ENCODE results near the gene CIROP.

The CIROP gene

DNA sequence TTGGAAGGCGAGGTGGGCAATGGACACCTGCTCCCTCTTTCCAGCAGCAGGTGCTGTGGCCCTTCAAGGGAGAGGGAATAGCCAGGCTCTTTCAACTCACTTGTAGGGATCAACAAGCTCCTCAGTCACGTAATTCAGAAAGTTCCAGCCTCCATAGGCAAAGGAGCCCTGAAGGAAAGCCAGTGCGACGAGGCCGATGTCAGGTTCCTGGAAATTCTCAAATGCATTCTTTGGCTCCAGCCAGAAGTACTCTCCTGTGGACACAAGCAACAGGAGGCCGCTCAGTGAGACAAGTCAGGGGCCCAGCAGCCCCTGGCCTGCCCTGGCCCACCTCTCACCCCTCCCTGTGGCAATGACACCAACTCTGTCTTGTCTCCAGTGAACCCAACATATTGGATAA is 35.6 kb upstream of the CIROP start:
- H3K23ac ChIP-seq (ENCODE audit: low read length), result no peak overlapping the region
- H4K8ac ChIP-seq (ENCODE audit: low read depth, low read length), result peak overlapping the region; percentile 43
- H3K4me2 ChIP-seq (ENCODE audit: low read length), result no peak overlapping the region
- peak overlapping the region; percentile 32 for H4K12ac ChIP-seq (ENCODE audit: low read depth, low read length)
- no peaks in the 10 kb centered on the region for H3K9me3 ChIP-seq (ENCODE audit: insufficient read depth, low read depth, low read length)
- no peak overlapping the region for H2BK12ac ChIP-seq (ENCODE audit: low read length)
- peak overlapping the region; percentile 68 for H2BK5ac ChIP-seq (ENCODE audit: low read depth, low read length, poor library complexity)
- H4K91ac ChIP-seq (ENCODE audit: low read depth, low read length), result no peak overlapping the region
- no peak overlapping the region for H3K14ac ChIP-seq (ENCODE audit: low read length)
- H2AFZ ChIP-seq (ENCODE audit: insufficient read depth, low read length, poor library complexity), result no peak overlapping the region
- peak overlapping the region; percentile 30 for H3K27ac ChIP-seq (ENCODE audit: low read depth, low read length)
- H3K4me1 ChIP-seq (ENCODE audit: control insufficient read depth in 1 of 2, insufficient read depth in 2 of 2, low read length in 2 of 2), result peaks cover 13% of the 10 kb centered on the region in 2 experiments
- no peak overlapping the region for H3K4ac ChIP-seq (ENCODE audit: low read depth, low read length)
- no CpG with 5 or more reads among the region's 6 CpGs for WGBS (ENCODE audit: extremely low coverage, insufficient coverage, insufficient read length)
- H3K27me3 ChIP-seq (ENCODE audit: insufficient read depth, low read length), result no peaks in the 10 kb centered on the region
- no peak overlapping the region for H2AK5ac ChIP-seq (ENCODE audit: low read length)
- no peak overlapping the region for H3K4me3 ChIP-seq (ENCODE audit: low read depth, low read length)
- H3K79me2 ChIP-seq (ENCODE audit: control insufficient read depth, insufficient read depth, low read length, poor library complexity), result no peaks in the 10 kb centered on the region
- DNase-seq, result no peak
- peak overlapping the region; percentile 33 for H2BK120ac ChIP-seq (ENCODE audit: insufficient read depth, low read length, poor library complexity)
- H3K36me3 ChIP-seq (ENCODE audit: control insufficient read depth in 1 of 2, insufficient read depth in 2 of 2, low read length in 2 of 2), result peaks cover 34 to 37% of the 10 kb centered on the region in 2 experiments
- peaks cover 4% of the 10 kb centered on the region for H3K79me1 ChIP-seq (ENCODE audit: low read length)
- H3K18ac ChIP-seq (ENCODE audit: low read length), result no peak overlapping the region
- H3K9ac ChIP-seq (ENCODE audit: low read length), result no peak overlapping the region

DNA sequence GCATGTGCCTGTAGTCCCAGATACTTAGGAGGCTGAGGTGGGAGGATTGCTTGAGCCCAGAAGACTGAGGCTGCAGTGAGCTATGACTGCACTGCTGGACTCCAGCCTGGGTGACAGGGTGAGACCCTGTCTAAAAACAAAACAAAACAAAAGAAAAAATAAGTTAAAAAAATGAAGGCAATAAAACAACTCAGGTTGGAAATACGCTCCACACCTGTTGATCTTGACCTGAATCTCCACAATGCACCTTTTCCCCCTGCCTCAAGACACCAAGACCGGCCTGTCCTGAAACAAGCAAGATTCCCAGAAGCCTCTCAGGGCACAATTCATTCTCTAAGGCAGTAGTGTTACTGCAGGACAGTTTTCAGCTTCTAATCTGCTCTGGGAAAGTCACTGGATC is 35.1 kb upstream of the CIROP start:
- no peak overlapping the region for H3K14ac ChIP-seq (ENCODE audit: low read length)
- H3K18ac ChIP-seq (ENCODE audit: low read length), result no peak overlapping the region
- H3K27ac ChIP-seq (ENCODE audit: low read depth, low read length), result no peak overlapping the region
- no peaks in the 10 kb centered on the region for H3K9me3 ChIP-seq (ENCODE audit: insufficient read depth, low read depth, low read length)
- DNase-seq, result no peak
- no peak overlapping the region for H3K9ac ChIP-seq (ENCODE audit: low read length)
- no peaks in the 10 kb centered on the region for H3K79me2 ChIP-seq (ENCODE audit: control insufficient read depth, insufficient read depth, low read length, poor library complexity)
- H3K4me3 ChIP-seq (ENCODE audit: low read depth, low read length), result no peak overlapping the region
- no peak overlapping the region for H3K23ac ChIP-seq (ENCODE audit: low read length)
- H2BK5ac ChIP-seq (ENCODE audit: low read depth, low read length, poor library complexity), result no peak overlapping the region
- peaks cover 34 to 37% of the 10 kb centered on the region in 2 experiments for H3K36me3 ChIP-seq (ENCODE audit: control insufficient read depth in 1 of 2, insufficient read depth in 2 of 2, low read length in 2 of 2)
- no peak overlapping the region for H4K12ac ChIP-seq (ENCODE audit: low read depth, low read length)
- H3K4me1 ChIP-seq (ENCODE audit: control insufficient read depth in 1 of 2, insufficient read depth in 2 of 2, low read length in 2 of 2), result peaks cover 13% of the 10 kb centered on the region in 2 experiments
- H3K4me2 ChIP-seq (ENCODE audit: low read length), result no peak overlapping the region
- no peaks in the 10 kb centered on the region for H3K27me3 ChIP-seq (ENCODE audit: insufficient read depth, low read length)
- WGBS (ENCODE audit: extremely low coverage, insufficient coverage, insufficient read length), result no CpG with 5 or more reads among the region's 2 CpGs
- no peak overlapping the region for H3K4ac ChIP-seq (ENCODE audit: low read depth, low read length)
- H4K91ac ChIP-seq (ENCODE audit: low read depth, low read length), result no peak overlapping the region
- no peak overlapping the region for H2BK120ac ChIP-seq (ENCODE audit: insufficient read depth, low read length, poor library complexity)
- peaks cover 2% of the 10 kb centered on the region for H3K79me1 ChIP-seq (ENCODE audit: low read length)
- H2BK12ac ChIP-seq (ENCODE audit: low read length), result no peak overlapping the region
- H2AFZ ChIP-seq (ENCODE audit: insufficient read depth, low read length, poor library complexity), result no peak overlapping the region
- no peak overlapping the region for H2AK5ac ChIP-seq (ENCODE audit: low read length)
- H4K8ac ChIP-seq (ENCODE audit: low read depth, low read length), result no peak overlapping the region

DNA sequence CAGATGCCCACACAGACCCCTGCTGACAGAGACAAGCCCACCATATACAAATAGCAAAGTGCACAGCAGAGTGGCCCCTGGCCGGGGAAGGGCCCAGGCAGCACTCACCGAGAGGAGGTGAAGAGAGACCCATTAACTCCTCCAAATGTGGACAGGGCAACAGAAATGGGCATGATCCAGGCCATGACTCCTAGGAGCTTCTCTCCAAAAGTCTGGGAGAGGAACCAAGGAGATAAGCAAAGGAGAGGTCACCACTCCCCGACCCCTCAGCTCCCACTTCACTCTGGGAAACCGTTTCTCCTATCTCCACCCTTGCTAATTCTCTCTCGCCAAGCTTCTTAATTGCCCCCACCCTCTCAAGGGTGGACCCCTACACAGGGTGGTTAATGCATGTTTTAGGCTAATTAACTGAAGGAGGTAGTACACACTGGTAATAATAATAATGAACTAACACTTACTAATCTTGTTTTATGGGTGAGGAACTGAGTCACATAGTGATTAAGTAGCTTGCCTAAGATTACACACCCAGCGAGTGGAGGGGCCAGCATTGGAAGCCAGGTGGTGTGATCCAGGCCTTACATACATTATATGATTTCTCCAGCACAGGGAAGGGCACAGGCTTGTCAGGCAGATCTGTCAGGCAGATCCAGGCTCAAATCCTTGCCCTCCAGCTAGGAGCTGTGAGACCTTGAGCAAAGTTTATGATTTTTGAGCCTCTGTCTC is 33.2 kb upstream of the CIROP start:
- H3K9ac ChIP-seq (ENCODE audit: low read length), result no peak overlapping the region
- H3K9me3 ChIP-seq (ENCODE audit: insufficient read depth, low read depth, low read length), result no peaks in the 10 kb centered on the region
- H3K4me2 ChIP-seq (ENCODE audit: low read length), result no peak overlapping the region
- no peak overlapping the region for H3K4ac ChIP-seq (ENCODE audit: low read depth, low read length)
- peaks cover 10 to 13% of the 10 kb centered on the region in 2 experiments for H3K4me1 ChIP-seq (ENCODE audit: control insufficient read depth in 1 of 2, insufficient read depth in 2 of 2, low read length in 2 of 2)
- peaks cover 33 to 34% of the 10 kb centered on the region in 2 experiments for H3K36me3 ChIP-seq (ENCODE audit: control insufficient read depth in 1 of 2, insufficient read depth in 2 of 2, low read length in 2 of 2)
- no peak overlapping the region for H3K18ac ChIP-seq (ENCODE audit: low read length)
- H3K79me2 ChIP-seq (ENCODE audit: control insufficient read depth, insufficient read depth, low read length, poor library complexity), result no peaks in the 10 kb centered on the region
- no peak for DNase-seq
- H3K27me3 ChIP-seq (ENCODE audit: insufficient read depth, low read length), result no peaks in the 10 kb centered on the region
- no CpG with 5 or more reads among the region's 6 CpGs for WGBS (ENCODE audit: extremely low coverage, insufficient coverage, insufficient read length)
- H4K91ac ChIP-seq (ENCODE audit: low read depth, low read length), result no peak overlapping the region
- no peak overlapping the region for H3K4me3 ChIP-seq (ENCODE audit: low read depth, low read length)
- no peak overlapping the region for H2BK5ac ChIP-seq (ENCODE audit: low read depth, low read length, poor library complexity)
- no peak overlapping the region for H4K8ac ChIP-seq (ENCODE audit: low read depth, low read length)
- no peak overlapping the region for H2BK12ac ChIP-seq (ENCODE audit: low read length)
- H4K12ac ChIP-seq (ENCODE audit: low read depth, low read length), result no peak overlapping the region
- no peak overlapping the region for H3K27ac ChIP-seq (ENCODE audit: low read depth, low read length)
- no peak overlapping the region for H2AK5ac ChIP-seq (ENCODE audit: low read length)
- H2AFZ ChIP-seq (ENCODE audit: insufficient read depth, low read length, poor library complexity), result no peak overlapping the region
- H3K14ac ChIP-seq (ENCODE audit: low read length), result no peak overlapping the region
- H3K79me1 ChIP-seq (ENCODE audit: low read length), result peaks cover 2% of the 10 kb centered on the region
- H3K23ac ChIP-seq (ENCODE audit: low read length), result no peak overlapping the region
- H2BK120ac ChIP-seq (ENCODE audit: insufficient read depth, low read length, poor library complexity), result no peak overlapping the region

DNA sequence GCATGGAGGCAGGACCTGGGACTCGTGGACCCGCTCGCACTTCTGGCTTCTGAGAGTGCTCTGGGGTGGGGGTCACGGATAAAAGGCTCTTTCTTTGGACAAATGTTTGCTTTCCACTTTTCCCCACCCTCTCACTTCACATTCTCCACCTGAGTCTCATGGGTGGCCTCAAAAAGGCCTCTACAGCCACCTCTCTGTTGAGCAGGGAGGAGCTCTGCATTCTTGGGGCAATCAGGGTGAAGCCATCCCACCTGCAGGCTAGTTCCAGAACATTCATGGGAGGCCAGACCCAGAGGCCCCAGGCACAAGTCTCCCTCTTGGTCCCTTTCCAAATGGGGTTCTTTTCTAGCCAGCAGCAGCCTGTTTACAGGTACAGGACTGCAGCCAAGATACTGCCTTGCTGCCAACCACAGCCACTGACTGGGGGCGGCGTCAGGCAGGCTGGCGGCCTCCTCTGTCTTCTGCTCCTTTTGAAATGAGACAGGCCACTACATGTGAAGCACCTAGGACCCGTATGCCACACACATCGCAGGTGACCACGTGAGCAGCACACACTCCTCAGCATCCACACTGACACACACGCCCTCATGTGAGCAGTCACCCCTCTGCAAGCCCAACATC is 32.5 kb upstream of the CIROP start:
- peaks cover 7 to 8% of the 10 kb centered on the region in 2 experiments for H3K4me1 ChIP-seq (ENCODE audit: control insufficient read depth in 1 of 2, insufficient read depth in 2 of 2, low read length in 2 of 2)
- no peak overlapping the region for H3K23ac ChIP-seq (ENCODE audit: low read length)
- no peak overlapping the region for H2AFZ ChIP-seq (ENCODE audit: insufficient read depth, low read length, poor library complexity)
- no peak for DNase-seq
- WGBS (ENCODE audit: extremely low coverage, insufficient coverage, insufficient read length), result no CpG with 5 or more reads among the region's 11 CpGs
- H4K91ac ChIP-seq (ENCODE audit: low read depth, low read length), result no peak overlapping the region
- no peak overlapping the region for H3K9ac ChIP-seq (ENCODE audit: low read length)
- no peak overlapping the region for H3K4ac ChIP-seq (ENCODE audit: low read depth, low read length)
- H3K14ac ChIP-seq (ENCODE audit: low read length), result no peak overlapping the region
- H3K18ac ChIP-seq (ENCODE audit: low read length), result no peak overlapping the region
- no peak overlapping the region for H2BK5ac ChIP-seq (ENCODE audit: low read depth, low read length, poor library complexity)
- no peaks in the 10 kb centered on the region for H3K27me3 ChIP-seq (ENCODE audit: insufficient read depth, low read length)
- no peaks in the 10 kb centered on the region for H3K79me2 ChIP-seq (ENCODE audit: control insufficient read depth, insufficient read depth, low read length, poor library complexity)
- peak overlapping the region; percentile 30 for H3K4me3 ChIP-seq (ENCODE audit: low read depth, low read length)
- no peaks in the 10 kb centered on the region for H3K9me3 ChIP-seq (ENCODE audit: insufficient read depth, low read depth, low read length)
- H2BK12ac ChIP-seq (ENCODE audit: low read length), result no peak overlapping the region
- peaks cover 2% of the 10 kb centered on the region for H3K79me1 ChIP-seq (ENCODE audit: low read length)
- no peak overlapping the region for H3K4me2 ChIP-seq (ENCODE audit: low read length)
- H3K27ac ChIP-seq (ENCODE audit: low read depth, low read length), result no peak overlapping the region
- no peak overlapping the region for H2BK120ac ChIP-seq (ENCODE audit: insufficient read depth, low read length, poor library complexity)
- no peak overlapping the region for H4K8ac ChIP-seq (ENCODE audit: low read depth, low read length)
- peaks cover 30 to 33% of the 10 kb centered on the region in 2 experiments for H3K36me3 ChIP-seq (ENCODE audit: control insufficient read depth in 1 of 2, insufficient read depth in 2 of 2, low read length in 2 of 2)
- no peak overlapping the region for H4K12ac ChIP-seq (ENCODE audit: low read depth, low read length)
- H2AK5ac ChIP-seq (ENCODE audit: low read length), result no peak overlapping the region
